Measurements from ENCODE around the gene KCNH6.

DNA sequence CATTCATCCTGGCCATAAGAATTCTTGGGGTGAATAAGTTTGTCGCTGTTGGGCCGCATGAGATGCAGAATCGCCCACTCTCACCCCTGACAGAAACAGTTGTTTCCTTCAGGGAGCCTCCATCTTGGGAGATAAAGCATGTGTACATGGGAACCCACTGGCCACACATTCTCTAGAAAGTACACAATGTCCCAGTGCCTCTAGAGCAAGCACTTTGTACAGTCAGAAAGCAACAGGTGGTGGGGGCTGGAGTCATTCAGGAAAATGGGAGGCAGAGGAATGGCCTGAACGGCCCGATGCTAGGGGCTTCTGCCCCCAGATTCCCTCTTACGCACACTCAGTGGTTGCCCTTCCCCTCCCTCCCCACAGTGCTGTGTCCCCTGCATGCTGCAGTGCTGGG is 30.2 kb upstream of the KCNH6 start:
- TF ChIP-seq, protein P1, sequence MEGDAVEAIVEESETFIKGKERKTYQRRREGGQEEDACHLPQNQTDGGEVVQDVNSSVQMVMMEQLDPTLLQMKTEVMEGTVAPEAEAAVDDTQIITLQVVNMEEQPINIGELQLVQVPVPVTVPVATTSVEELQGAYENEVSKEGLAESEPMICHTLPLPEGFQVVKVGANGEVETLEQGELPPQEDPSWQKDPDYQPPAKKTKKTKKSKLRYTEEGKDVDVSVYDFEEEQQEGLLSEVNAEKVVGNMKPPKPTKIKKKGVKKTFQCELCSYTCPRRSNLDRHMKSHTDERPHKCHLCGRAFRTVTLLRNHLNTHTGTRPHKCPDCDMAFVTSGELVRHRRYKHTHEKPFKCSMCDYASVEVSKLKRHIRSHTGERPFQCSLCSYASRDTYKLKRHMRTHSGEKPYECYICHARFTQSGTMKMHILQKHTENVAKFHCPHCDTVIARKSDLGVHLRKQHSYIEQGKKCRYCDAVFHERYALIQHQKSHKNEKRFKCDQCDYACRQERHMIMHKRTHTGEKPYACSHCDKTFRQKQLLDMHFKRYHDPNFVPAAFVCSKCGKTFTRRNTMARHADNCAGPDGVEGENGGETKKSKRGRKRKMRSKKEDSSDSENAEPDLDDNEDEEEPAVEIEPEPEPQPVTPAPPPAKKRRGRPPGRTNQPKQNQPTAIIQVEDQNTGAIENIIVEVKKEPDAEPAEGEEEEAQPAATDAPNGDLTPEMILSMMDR (IDR thresholded peaks at IDR 0.05 in 2 of 3, conservative IDR thresholded peaks at IDR 0.05 in 1 of 3; ENCODE audit: insufficient read depth in 2 of 3, low read depth in 1 of 3, low read length in 3 of 3): no peak
- no peak for TF ChIP-seq RBM39 (optimal IDR thresholded peaks at IDR 0.05; ENCODE audit: low read depth, low read length)
- TF ChIP-seq ZNF282 (CRISPR knock-in tag; IDR thresholded peaks at IDR 0.05): no peak
